ENCODE data around the gene SP3.

SP3 gene

GRCh38 chr2:173860566-173860965 lies 104.6 kb downstream of the SP3 start:
- H3K4me3 ChIP-seq (ENCODE audit: low read depth, low read length): no peak overlapping the region
- DNase-seq (ENCODE audit: low read depth): no peak
- in situ Hi-C loops (cut with HindIII; ENCODE audit: low sequenced_read_pairs): no loop called here
- TF ChIP-seq CTCF (IDR thresholded peaks at IDR 0.05; ENCODE audit: low read depth, low read length, missing control alignments): no peak

- no peak overlapping the region for H3K4me3 ChIP-seq (ENCODE audit: low read depth, low read length)
- DNase-seq (ENCODE audit: low read depth): no peak
- in situ Hi-C loops (cut with HindIII; ENCODE audit: low sequenced_read_pairs): no loop called here
- no peak for TF ChIP-seq CTCF (IDR thresholded peaks at IDR 0.05; ENCODE audit: low read depth, low read length, missing control alignments)
Observed at GRCh38 chr2:173860082-173860481, 105.1 kb downstream of the SP3 start.

GRCh38 chr2:173858291-173858731 lies 106.9 kb downstream of the SP3 start:
- in situ Hi-C loops (cut with HindIII; ENCODE audit: low sequenced_read_pairs): no loop called here
- H3K4me3 ChIP-seq (ENCODE audit: low read depth, low read length): no peak overlapping the region
- no peak for DNase-seq (ENCODE audit: low read depth)
- TF ChIP-seq CTCF (IDR thresholded peaks at IDR 0.05; ENCODE audit: low read depth, low read length, missing control alignments): no peak
